ENCODE measurements around the gene TRIM17.

- TF ChIP-seq CTCF (IDR thresholded peaks at IDR 0.05; ENCODE audit: low read depth, low read length, poor library complexity, severe bottlenecking) (no peak), EZH2phosphoT487 (IDR thresholded peaks at IDR 0.05; ENCODE audit: borderline replicate concordance, low read length) (no peak)
Observed at GRCh38 chr1:228364068-228364705, 52.5 kb downstream of the TRIM17 start.

Data from DOHH2 (cell line).